H1 (cell line): Measurements from ENCODE around the gene SARNP. TPM values are rescaled to one million over a fixed set of nuclear protein-coding genes. Genes with fewer than 3 reads are reported as not detected.
A peak's percentile ranks its signal among the peaks of the same experiment; 100 is the strongest.

ENCODE experiments used
- CTCF ChIA-PET: fragments of 300-600 bp; sonication (Branson Sonifier 250); formaldehyde crosslinking; loops from one replicate; lab custom pipeline; 2021; ENCODE audit not compliant: partially characterized antibody; lab: Charles Lee
- POLR2A ChIA-PET: fragments of 300-600 bp; sonication (Branson Sonifier 250); formaldehyde crosslinking; loops from one replicate; lab custom pipeline; 2021; ENCODE audit warnings: inconsistent platforms; ENCODE audit not compliant: partially characterized antibody; lab: Charles Lee
- DNase-seq, 2 experiments: peaks; one replicate each; pipeline versions ENCODE4 v3.0.0 to v3.0.0-alpha.2; 2010 to 2022; ENCODE audit warnings: low spot score in 2 of 2, low read depth in 1 of 2, mixed read lengths in 1 of 2
- FAIRE-seq: peaks from 2 replicates; lab custom pipeline; 2011; peaks lifted over from hg19 to GRCh38; lab: Jason Lieb, UNC
- H2AFZ ChIP-seq: 2 replicates; pipeline ENCODE4 v1.8.1; 2012; ENCODE audit warnings: low read length, inconsistent platforms
- H2AK5ac ChIP-seq: 2 replicates; pipeline ENCODE4 v1.6.1; 2013; ENCODE audit warnings: low read depth, low read length
- H2BK120ac ChIP-seq: replicated peaks from 2 replicates; pipeline ENCODE3; 2013; ENCODE audit warnings: low read depth, low read length, inconsistent platforms
- H2BK12ac ChIP-seq: 2 replicates; pipeline ENCODE4 v1.6.1; 2013; ENCODE audit warnings: low read depth, low read length
- H2BK15ac ChIP-seq: 2 replicates; pipeline ENCODE4 v1.6.1; 2013; ENCODE audit warnings: low read length
- H2BK20ac ChIP-seq: 2 replicates; pipeline ENCODE4 v1.6.1; 2013; ENCODE audit warnings: low read length
- H2BK5ac ChIP-seq: 2 replicates; pipeline ENCODE4 v1.6.1; 2013; ENCODE audit warnings: low read depth, low read length
- H3K14ac ChIP-seq: 2 replicates; pipeline ENCODE4 v1.6.1; 2013; ENCODE audit warnings: inconsistent platforms; ENCODE audit not compliant: insufficient read length
- H3K18ac ChIP-seq: 2 replicates; pipeline ENCODE4 v1.6.1; 2013; ENCODE audit warnings: low read length; ENCODE audit errors: extremely low read depth
- H3K23ac ChIP-seq: 2 replicates; pipeline ENCODE4 v1.6.1; 2013; ENCODE audit warnings: inconsistent platforms; ENCODE audit not compliant: insufficient read length
- H3K23me2 ChIP-seq: 2 replicates; pipeline ENCODE4 v1.6.1; 2013; ENCODE audit warnings: low read depth, low read length
- H3K27ac ChIP-seq: 2 replicates; pipeline ENCODE4 v1.6.1; 2011; ENCODE audit warnings: low read depth, low read length, inconsistent platforms
- H3K27me3 ChIP-seq, 4 experiments: replicated peaks in 1 of 4; 1 replicate in 1 of 4; 2 replicates in 3 of 4; pipeline versions ENCODE4 v1.6.1 to v1.8.1; 2011 to 2013; ENCODE audit warnings: low read length in 3 of 4, mild to moderate bottlenecking in 3 of 4, inconsistent platforms in 2 of 4, mixed read lengths in 2 of 4, moderate library complexity in 1 of 4; ENCODE audit not compliant: control insufficient read depth in 3 of 4, insufficient read depth in 3 of 4; ENCODE audit errors: extremely low read depth in 1 of 4
- H3K36me3 ChIP-seq, 4 experiments: 2 replicates each; pipeline versions ENCODE4 v1.6.1 to v1.8.1; 2011 to 2013; ENCODE audit warnings: mild to moderate bottlenecking in 4 of 4, low read length in 3 of 4, moderate library complexity in 2 of 4, control low read depth in 1 of 4, inconsistent platforms in 1 of 4; ENCODE audit not compliant: insufficient read depth in 4 of 4, control insufficient read depth in 2 of 4
- H3K4ac ChIP-seq: replicated peaks from 2 replicates; pipeline ENCODE3; 2013; ENCODE audit warnings: low read length, low read depth, mixed read lengths, inconsistent platforms; ENCODE audit not compliant: insufficient read length
- H3K4me1 ChIP-seq, 4 experiments: replicated peaks in 1 of 4; 1 replicate in 1 of 4; 2 replicates in 3 of 4; pipeline versions ENCODE4 v1.6.1 to v1.8.1; 2011 to 2013; ENCODE audit warnings: low read length in 3 of 4, inconsistent platforms in 2 of 4, mixed read lengths in 1 of 4; ENCODE audit not compliant: insufficient read depth in 4 of 4, control insufficient read depth in 3 of 4
- H3K4me2 ChIP-seq, 2 experiments: 2 replicates each; pipeline versions ENCODE4 v1.6.1 to v1.8.1; 2011 to 2013; ENCODE audit warnings: low read depth in 2 of 2, low read length in 2 of 2, control low read depth in 1 of 2, inconsistent platforms in 1 of 2, mild to moderate bottlenecking in 1 of 2; ENCODE audit not compliant: insufficient read depth in 1 of 2
- H3K4me3 ChIP-seq, 4 experiments: fragments of 200-600, 300-600 bp in 1 of 4; sonication (generic), shearing (Covaris generic), sonication (Bioruptor Twin) in 1 of 4; 2 replicates each; pipeline versions ENCODE4 v1.5.1 to v1.8.1; 2011 to 2016; ENCODE audit warnings: low read length in 4 of 4, low read depth in 3 of 4, control low read depth in 2 of 4, inconsistent platforms in 2 of 4, mild to moderate bottlenecking in 2 of 4, mixed read lengths in 1 of 4, moderate library complexity in 1 of 4; ENCODE audit not compliant: insufficient read depth in 2 of 4; ENCODE audit errors: extremely low read depth in 1 of 4
- H3K56ac ChIP-seq: replicated peaks from 2 replicates; pipeline ENCODE3; 2013; ENCODE audit warnings: low read depth, mild to moderate bottlenecking, mixed read lengths, low read length, inconsistent platforms; ENCODE audit not compliant: insufficient read length
- H3K79me1 ChIP-seq: 2 replicates; pipeline ENCODE4 v1.6.1; 2013; ENCODE audit warnings: low read depth, low read length, control low read depth
- H3K79me2 ChIP-seq, 2 experiments: 2 replicates each; pipeline versions ENCODE4 v1.6.1 to v1.8.1; 2012 to 2013; ENCODE audit warnings: low read length in 2 of 2, mild to moderate bottlenecking in 2 of 2, inconsistent platforms in 1 of 2; ENCODE audit not compliant: insufficient read depth in 2 of 2, control insufficient read depth in 1 of 2
- H3K9ac ChIP-seq, 4 experiments: replicated peaks in 1 of 4; 1 replicate in 1 of 4; 2 replicates in 3 of 4; pipeline versions ENCODE4 v1.6.1 to v1.8.1; 2011 to 2013; ENCODE audit warnings: low read depth in 3 of 4, low read length in 3 of 4, control low read depth in 2 of 4, mild to moderate bottlenecking in 2 of 4, moderate library complexity in 2 of 4, inconsistent platforms in 1 of 4; ENCODE audit errors: extremely low read depth in 1 of 4
- H3K9me3 ChIP-seq, 2 experiments: 2 replicates each; pipeline versions ENCODE4 v1.6.1 to v1.8.1; 2012 to 2013; ENCODE audit warnings: mild to moderate bottlenecking in 2 of 2, moderate library complexity in 2 of 2, control low read depth in 1 of 2, inconsistent platforms in 1 of 2, low read depth in 1 of 2, low read length in 1 of 2, mixed read lengths in 1 of 2; ENCODE audit not compliant: insufficient read depth in 2 of 2
- H4K20me1 ChIP-seq, 2 experiments: replicated peaks in 1 of 2; 2 replicates each; pipeline versions ENCODE3 to v1.8.1; 2011 to 2013; ENCODE audit warnings: inconsistent platforms in 2 of 2, low read length in 2 of 2, mild to moderate bottlenecking in 1 of 2; ENCODE audit not compliant: insufficient read depth in 2 of 2, control insufficient read depth in 1 of 2
- H4K5ac ChIP-seq: 2 replicates; pipeline ENCODE4 v1.6.1; 2013; ENCODE audit warnings: low read length, low read depth, mixed read lengths, inconsistent platforms; ENCODE audit not compliant: insufficient read length
- H4K8ac ChIP-seq: 2 replicates; pipeline ENCODE4 v1.8.0; 2013; ENCODE audit warnings: mild to moderate bottlenecking, moderate library complexity, low read length, inconsistent platforms; ENCODE audit not compliant: insufficient read depth; ENCODE audit errors: extremely low read depth
- H4K91ac ChIP-seq: replicated peaks from 2 replicates; pipeline ENCODE3; 2013; ENCODE audit warnings: low read length, mixed read lengths, inconsistent platforms; ENCODE audit not compliant: insufficient read length
- ATF3 ChIP-seq: IDR thresholded peaks from 2 replicates; pipeline ENCODE4 v1.6.1; 2011; ENCODE audit warnings: low read depth, mild to moderate bottlenecking, low read length; ENCODE audit not compliant: insufficient read depth
- CTCF ChIP-seq, 3 experiments: IDR thresholded peaks; 1 replicate in 2 of 3; 2 replicates in 1 of 3; pipeline versions ENCODE4 v1.5.1 to v1.6.1; 2011; ENCODE audit warnings: low read length in 3 of 3, mild to moderate bottlenecking in 3 of 3, inconsistent platforms in 2 of 3, low read depth in 1 of 3, moderate library complexity in 1 of 3; ENCODE audit not compliant: insufficient read depth in 1 of 3; ENCODE audit errors: control extremely low read depth in 1 of 3
- FOSL1 ChIP-seq: IDR thresholded peaks from 2 replicates; pipeline ENCODE4 v1.6.1; 2011; ENCODE audit warnings: mild to moderate bottlenecking, low read depth, low read length, moderate library complexity; ENCODE audit not compliant: insufficient read depth
- MAFK ChIP-seq: IDR thresholded peaks from 2 replicates; pipeline ENCODE4 v1.6.1; 2012; ENCODE audit warnings: low read depth, mild to moderate bottlenecking, improper control_type of control experiment, low read length
- NRF1 ChIP-seq: IDR thresholded peaks from 2 replicates; pipeline ENCODE4 v1.6.1; 2011; ENCODE audit warnings: mild to moderate bottlenecking, low read depth, low read length, improper control_type of control experiment
- POLR2A ChIP-seq, 2 experiments: IDR thresholded peaks; 1 replicate in 1 of 2; 2 replicates in 1 of 2; pipeline ENCODE4 v1.6.1; 2011; ENCODE audit warnings: low read depth in 2 of 2, low read length in 2 of 2, mild to moderate bottlenecking in 2 of 2; ENCODE audit errors: control extremely low read depth in 1 of 2
- RAD21 ChIP-seq, 2 experiments: IDR thresholded peaks in 1 of 2; conservative IDR thresholded peaks in 1 of 2; 2 replicates each; pipeline ENCODE4 v1.6.1; 2011; ENCODE audit warnings: low read depth in 2 of 2, low read length in 2 of 2, improper control_type of control experiment in 1 of 2, inconsistent platforms in 1 of 2, mild to moderate bottlenecking in 1 of 2, moderate library complexity in 1 of 2
- SIX5 ChIP-seq: IDR thresholded peaks from 2 replicates; pipeline ENCODE4 v1.6.1; 2011; ENCODE audit warnings: mild to moderate bottlenecking, low read depth, low read length
- SUZ12 ChIP-seq: fragments of 200-600 bp; sonication (generic); IDR thresholded peaks from 2 replicates; pipeline ENCODE4 v1.6.1; 2012; ENCODE audit warnings: mild to moderate bottlenecking, inconsistent platforms, low read length, moderate library complexity, mixed read lengths
- WGBS, 2 experiments: shearing (Covaris generic) in 1 of 2; methylation state at CpG; one replicate each; pipeline versions ENCODE4 v1.1.6 to v1.1.7; 2013 to 2015; ENCODE audit warnings: low lambda C conversion rate in 2 of 2, mixed read lengths in 2 of 2, inconsistent platforms in 1 of 2, low coverage in 1 of 2, missing lambda C conversion rate in 1 of 2; ENCODE audit not compliant: insufficient replicate concordance in 2 of 2, insufficient coverage in 1 of 2, insufficient read length in 1 of 2; ENCODE audit errors: extremely low coverage in 1 of 2, missing lambda C conversion rate in 1 of 2; 5-methylcytosine and 5-hydroxymethylcytosine counted together
- polyA plus RNA-seq, 7 experiments: library from polyadenylated mRNA; depleted of rRNA in 3 of 7; stranded (reverse) in 5 of 7; unstranded in 2 of 7; fragments of >200 nt in 5 of 7; fragments of 200-250 nt in 2 of 7; gene quantifications; 1 replicate in 5 of 7; 2 replicates in 1 of 7; 4 replicates in 1 of 7; pipeline versions ENCODE4 v1.2.1 to v1.2.3, GENCODE V29; 2011 to 2013; ENCODE audit warnings: missing spikeins in 2 of 7, mixed read lengths in 2 of 7
- total RNA-seq: library from RNA; stranded (reverse); fragmentation: NEBNext Ultra II Directional; extraction: Animal tissue kit (Norgen Biotek cat#: 25700); gene quantifications from 2 replicates; pipeline ENCODE4 v1.2.1, GENCODE V29; 2021

SARNP gene
- total and polyA plus RNA-seq, 2 of the 8 experiments (the other 6 are each of a cell fraction or from before 2014, with no cell fraction given) = 114 to 226 TPM

GRCh38 chr12:55822228-55822627 lies 4.7 kb upstream of the SARNP start:
- H3K14ac ChIP-seq = no peak overlapping the region
- TF ChIP-seq SUZ12 (no peak), MAFK (no peak), POLR2A (IDR thresholded peaks at IDR 0.05; ENCODE audit: control extremely low read depth in 1 of 2, low read depth in 2 of 2, low read length in 2 of 2) (0 out of 3 replicates have a peak, but pooled peaks of 1 of the 2 experiments have one; percentile 42), ATF3 (no peak), SIX5 (no peak), CTCF (IDR thresholded peaks at IDR 0.05; ENCODE audit: control extremely low read depth in 1 of 3, insufficient read depth in 1 of 3, low read depth in 1 of 3, low read length in 3 of 3) (peak; percentile 44 to 56 (median 47)), NRF1 (no peak), RAD21 (IDR thresholded peaks at IDR 0.05 in 1 of 2, conservative IDR thresholded peaks at IDR 0.05 in 1 of 2; ENCODE audit: low read depth in 2 of 2, low read length in 2 of 2) (peak; percentile 18 to 43; a peak in 1 of 4 replicates), FOSL1 (no peak)

More at GRCh38 chr12:55822228-55822627, 4.7 kb upstream of the SARNP start:
- 73% methylated on average over 6 of the region's 6 CpGs; no CpG with 5 or more reads in 1 of the 2 experiments for WGBS, 2 experiments
- Histone ChIP-seq H3K23me2 (no peaks in the 10 kb centered on the region; the same call in 1 of the 2 replicates), H4K91ac (no peak overlapping the region), H2BK5ac (no peak overlapping the region), H3K4me2 (no peak overlapping the region), H3K9ac (no peak overlapping the region), H2BK15ac (no peak overlapping the region), H4K8ac (no peak overlapping the region), H2BK20ac (no peak overlapping the region), H3K27ac (no peak overlapping the region), H3K27me3 (no peaks in the 10 kb centered on the region), H2AK5ac (no peak overlapping the region), H4K20me1 (peaks cover 5 to 15% of the 10 kb centered on the region in 2 experiments), H3K79me2 (peaks cover 2 to 37% of the 10 kb centered on the region in 2 experiments), H3K9me3 (no peaks in the 10 kb centered on the region; a peak in 1 of 4 replicates), H3K4me3 (no peak overlapping the region), H3K23ac (no peak overlapping the region), H3K18ac (no peak overlapping the region), H2AFZ (no peak overlapping the region), H3K4ac (no peak overlapping the region), H2BK120ac (no peak overlapping the region), H2BK12ac (no peak overlapping the region), H3K36me3 (peaks cover 8 to 41% (median 33%) of the 10 kb centered on the region in 4 experiments), H3K56ac (no peak overlapping the region), H3K4me1 (peaks cover 4 to 5% (median 5%) of the 10 kb centered on the region in 4 experiments; a peak in 5 of 7 replicates), H3K79me1 (peaks cover 4% of the 10 kb centered on the region; the same call in 1 of the 2 replicates), H4K5ac (no peak overlapping the region)
- DNase-seq (peak in 1 of 2 experiments; percentile 58), FAIRE-seq (no peak)
- POLR2A ChIA-PET = interaction anchor here (1.1 to 12.7 kb wide), 5 partner anchors 9 to 106 kb away, joined by 3 to 133 read pairs (median 11); partner anchors contain the start of genes DNAJC14 and PYM1
- CTCF ChIA-PET = interaction anchor here (0.7 to 18.0 kb wide), 15 partner anchors 9 to 207 kb away, joined by 3 to 224 read pairs (median 4); partner anchors contain the start of genes DNAJC14, GDF11 and MMP19
